Activated naive CD4-positive, alpha-beta T cell (primary cell): ENCODE data around the gene CABP2.
"Not testable (repeated sequence)": the region's sequence is repeated elsewhere in the genome, so short reads cannot be mapped to it uniquely, and the experiment has no call there.

Source experiments
- DNase-seq, 4 experiments: peaks; one replicate each; lab custom pipeline; 2025; lab: John Stamatoyannopoulos, UW

CABP2 gene

GRCh38 chr11:67494371-67495233, 28.6 kb downstream of the CABP2 start:
- no peak for DNase-seq

- no peak for DNase-seq
These were observed 29.5 kb downstream of the CABP2 start for GRCh38 chr11:67493548-67494370.

GRCh38 chr11:67492801-67493547, 30.3 kb downstream of the CABP2 start:
- DNase-seq: no peak

DNA sequence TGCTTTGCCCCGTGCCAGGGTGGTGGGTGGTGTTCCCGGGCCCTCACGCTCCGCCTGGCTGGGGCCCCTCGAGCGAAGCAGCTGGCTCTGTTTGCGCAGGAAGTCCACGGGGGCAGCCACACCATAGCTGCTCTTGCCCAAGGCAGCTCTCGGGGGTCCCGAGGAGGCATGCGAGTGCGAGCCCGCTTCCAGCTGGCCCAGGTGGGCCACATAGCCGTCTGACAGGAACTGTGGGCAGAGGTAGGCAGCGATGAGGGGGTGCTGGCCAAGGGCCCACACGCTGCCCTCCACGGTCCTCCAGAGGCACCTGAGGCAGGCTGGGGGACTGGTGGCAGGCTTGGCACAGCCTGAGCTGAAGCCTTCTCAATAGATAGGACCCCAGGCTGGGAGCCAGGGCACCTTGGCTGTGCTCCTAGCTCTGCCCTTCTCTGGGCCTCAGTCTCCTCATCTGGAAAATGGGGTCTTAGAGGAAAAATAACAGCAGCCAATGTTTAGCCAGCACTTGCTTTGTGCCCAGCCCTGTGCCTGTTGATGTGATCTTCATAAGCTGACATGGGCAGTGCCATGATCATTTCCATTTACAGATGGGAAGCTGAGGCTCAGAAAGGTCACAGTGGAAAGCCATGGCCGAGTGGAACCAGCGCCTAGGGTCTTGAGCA, 31.0 kb downstream of the CABP2 start:
- no peak for DNase-seq

- DNase-seq: no peak
These were observed 31.8 kb downstream of the CABP2 start for GRCh38 chr11:67491276-67492068.

DNA sequence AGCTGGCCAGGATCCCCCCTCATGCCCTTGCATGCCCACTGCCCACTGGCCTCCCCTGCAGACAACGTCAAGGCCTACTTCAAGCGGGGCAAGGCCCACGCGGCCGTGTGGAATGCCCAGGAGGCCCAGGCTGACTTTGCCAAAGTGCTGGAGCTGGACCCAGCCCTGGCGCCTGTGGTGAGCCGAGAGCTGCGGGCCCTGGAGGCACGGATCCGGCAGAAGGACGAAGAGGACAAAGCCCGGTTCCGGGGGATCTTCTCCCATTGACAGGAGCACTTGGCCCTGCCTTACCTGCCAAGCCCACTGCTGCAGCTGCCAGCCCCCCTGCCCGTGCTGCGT, 32.5 kb downstream of the CABP2 start:
- no peak for DNase-seq

DNA sequence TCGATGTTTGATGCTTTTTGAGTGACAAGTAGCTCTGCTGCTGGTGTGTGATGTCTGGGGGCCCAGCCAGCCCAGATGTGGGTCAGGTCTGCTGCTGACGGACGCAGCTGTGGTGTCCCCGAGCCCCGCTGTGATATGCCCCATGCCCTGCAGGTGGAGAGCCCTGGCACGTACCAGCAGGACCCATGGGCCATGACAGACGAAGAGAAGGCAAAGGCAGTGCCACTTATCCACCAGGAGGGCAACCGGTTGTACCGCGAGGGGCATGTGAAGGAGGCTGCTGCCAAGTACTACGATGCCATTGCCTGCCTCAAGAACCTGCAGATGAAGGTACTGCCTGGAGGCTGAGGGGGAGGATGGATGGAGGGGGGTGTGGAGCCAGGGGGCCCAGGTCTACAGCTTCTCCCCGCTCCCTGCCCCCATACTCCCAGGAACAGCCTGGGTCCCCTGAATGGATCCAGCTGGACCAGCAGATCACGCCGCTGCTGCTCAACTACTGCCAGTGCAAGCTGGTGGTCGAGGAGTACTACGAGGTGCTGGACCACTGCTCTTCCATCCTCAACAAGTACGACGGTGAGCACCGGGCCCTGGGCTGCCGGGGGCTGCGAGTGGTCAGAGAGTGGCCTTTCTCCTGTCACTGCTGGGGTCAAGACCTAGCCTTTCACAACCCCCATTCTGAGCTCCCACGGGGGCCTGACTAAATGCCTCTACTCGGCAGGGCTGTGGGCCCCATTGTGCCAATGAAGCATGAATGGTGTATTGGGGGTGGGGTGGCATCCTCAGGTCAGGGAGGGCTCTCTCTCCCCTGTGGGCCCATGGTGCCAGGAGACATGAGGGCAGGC, 33.1 kb downstream of the CABP2 start:
- DNase-seq: no peak

DNA sequence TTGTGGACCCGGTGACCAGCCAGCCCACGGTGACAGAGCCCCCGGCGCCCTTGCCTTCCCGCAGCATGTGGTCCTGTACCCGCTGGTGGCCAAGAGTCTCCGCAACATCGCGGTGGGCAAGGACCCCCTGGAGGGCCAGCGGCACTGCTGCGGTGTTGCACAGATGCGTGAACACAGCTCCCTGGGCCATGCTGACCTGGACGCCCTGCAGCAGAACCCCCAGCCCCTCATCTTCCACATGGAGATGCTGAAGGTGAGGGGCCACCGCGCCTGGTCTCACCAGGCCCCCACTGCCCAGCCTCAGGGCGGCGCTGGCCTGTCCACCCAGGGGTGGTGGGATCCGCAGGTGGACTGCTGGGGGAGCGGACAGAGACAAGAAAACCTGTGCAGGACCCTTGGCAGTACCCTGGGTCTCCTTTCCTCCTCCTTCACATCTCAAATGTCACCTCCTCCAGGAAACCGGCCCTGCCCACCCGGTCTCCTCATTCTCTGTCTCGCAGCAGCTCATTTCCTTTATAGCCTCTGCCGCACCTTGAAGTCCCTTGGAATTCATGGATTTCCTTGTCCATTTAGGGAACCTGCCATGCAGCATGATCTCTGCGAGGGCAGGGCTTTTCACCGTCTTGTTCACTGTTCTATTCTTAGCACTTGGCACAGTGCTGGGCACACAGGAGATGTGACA, 33.9 kb downstream of the CABP2 start:
- DNase-seq: no peak

GRCh38 chr11:67486481-67487195, 36.6 kb downstream of the CABP2 start:
- no peak for DNase-seq

GRCh38 chr11:67485873-67486361, 37.3 kb downstream of the CABP2 start:
- DNase-seq: not testable (repeated sequence)

GRCh38 chr11:67484847-67485311, 38.4 kb downstream of the CABP2 start:
- DNase-seq: peak in 2 of 4 experiments; percentile 20 to 26

GRCh38 chr11:67483831-67484665, 39.2 kb downstream of the CABP2 start:
- DNase-seq: peak in 2 of 4 experiments; percentile 20 to 31

DNA sequence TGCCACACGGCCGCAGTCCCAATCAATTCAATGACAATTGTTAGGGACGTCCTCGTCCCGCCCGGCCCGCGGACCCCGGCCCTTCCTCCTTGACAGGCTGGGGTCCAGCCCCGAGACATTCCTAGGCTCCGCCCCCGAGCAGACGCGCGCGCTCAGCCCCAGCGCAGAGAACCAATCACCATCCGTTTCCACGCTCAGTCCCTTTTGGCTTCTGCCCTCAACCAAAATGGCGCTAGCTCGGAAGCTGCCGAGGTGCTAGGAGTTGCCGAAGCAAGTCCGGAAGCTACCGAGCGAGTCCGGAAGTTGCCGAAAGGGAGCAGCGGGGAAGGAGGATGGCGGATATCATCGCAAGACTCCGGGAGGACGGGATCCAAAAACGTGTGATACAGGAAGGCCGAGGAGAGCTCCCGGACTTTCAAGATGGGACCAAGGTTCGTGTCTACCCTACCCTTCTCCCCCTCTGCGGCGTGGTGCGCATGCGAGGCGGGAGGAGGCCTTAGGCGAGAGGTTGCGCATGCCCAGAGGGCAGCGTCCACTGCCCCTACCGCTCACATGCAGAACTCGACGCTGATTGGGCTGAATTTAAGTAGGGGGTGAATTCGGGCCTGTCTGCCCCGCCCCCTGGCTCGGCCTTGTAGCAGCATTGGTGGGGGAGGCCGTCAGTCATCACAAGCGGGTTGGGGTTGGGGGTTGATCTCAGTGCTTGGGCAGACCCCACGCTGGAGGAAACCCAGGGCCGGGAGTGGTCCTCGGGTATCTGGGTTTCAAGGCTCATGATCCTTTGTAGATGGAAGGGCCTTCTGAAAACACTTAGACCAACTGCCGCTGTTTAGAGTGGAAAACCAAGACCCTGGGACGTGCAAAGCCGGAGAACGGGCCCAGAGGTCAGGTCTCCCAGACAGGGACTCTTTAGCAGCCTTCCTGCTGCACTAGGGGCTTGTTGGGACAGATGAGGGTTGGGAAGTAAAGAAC, 40.1 kb downstream of the CABP2 start, which contains the start of gene AIP:
AIP (plus strand) TSS at position 200 of the 972 bp plus-strand sequence; CDS start at position 333, 133 bp downstream.
- DNase-seq: peak; percentile 88 to 97 (median 93)

DNA sequence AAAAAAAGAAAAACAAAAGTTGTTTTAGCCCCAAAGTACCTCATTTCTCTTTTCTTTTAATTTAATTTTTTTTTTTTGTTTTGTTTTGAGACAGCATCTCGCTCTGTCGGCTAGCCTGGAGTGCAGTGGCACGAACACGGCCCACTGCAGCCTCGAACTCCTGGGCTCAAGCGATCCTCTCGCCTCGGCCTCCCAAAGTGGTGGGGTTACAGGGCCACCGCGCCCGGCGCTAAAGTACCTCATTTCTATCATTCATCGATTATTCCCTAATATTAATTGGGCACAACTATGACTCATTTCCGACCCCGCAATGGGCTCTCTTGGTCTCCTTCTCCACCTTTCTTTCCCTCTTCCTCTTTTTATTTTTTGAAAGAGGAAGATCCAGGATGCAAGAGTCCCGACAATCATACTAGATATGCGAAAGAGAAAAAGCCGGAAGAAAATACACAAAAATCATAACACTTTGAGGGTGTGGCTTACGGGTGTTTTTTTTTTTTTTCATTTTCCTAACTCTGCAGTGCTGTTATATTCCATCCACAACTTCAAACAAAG, 40.9 kb downstream of the CABP2 start:
- DNase-seq: no peak

GRCh38 chr11:67477344-67478050, 45.7 kb downstream of the CABP2 start:
- not testable (repeated sequence) for DNase-seq
